ENCODE measurements around the gene CD28.

Gene CD28

DNA sequence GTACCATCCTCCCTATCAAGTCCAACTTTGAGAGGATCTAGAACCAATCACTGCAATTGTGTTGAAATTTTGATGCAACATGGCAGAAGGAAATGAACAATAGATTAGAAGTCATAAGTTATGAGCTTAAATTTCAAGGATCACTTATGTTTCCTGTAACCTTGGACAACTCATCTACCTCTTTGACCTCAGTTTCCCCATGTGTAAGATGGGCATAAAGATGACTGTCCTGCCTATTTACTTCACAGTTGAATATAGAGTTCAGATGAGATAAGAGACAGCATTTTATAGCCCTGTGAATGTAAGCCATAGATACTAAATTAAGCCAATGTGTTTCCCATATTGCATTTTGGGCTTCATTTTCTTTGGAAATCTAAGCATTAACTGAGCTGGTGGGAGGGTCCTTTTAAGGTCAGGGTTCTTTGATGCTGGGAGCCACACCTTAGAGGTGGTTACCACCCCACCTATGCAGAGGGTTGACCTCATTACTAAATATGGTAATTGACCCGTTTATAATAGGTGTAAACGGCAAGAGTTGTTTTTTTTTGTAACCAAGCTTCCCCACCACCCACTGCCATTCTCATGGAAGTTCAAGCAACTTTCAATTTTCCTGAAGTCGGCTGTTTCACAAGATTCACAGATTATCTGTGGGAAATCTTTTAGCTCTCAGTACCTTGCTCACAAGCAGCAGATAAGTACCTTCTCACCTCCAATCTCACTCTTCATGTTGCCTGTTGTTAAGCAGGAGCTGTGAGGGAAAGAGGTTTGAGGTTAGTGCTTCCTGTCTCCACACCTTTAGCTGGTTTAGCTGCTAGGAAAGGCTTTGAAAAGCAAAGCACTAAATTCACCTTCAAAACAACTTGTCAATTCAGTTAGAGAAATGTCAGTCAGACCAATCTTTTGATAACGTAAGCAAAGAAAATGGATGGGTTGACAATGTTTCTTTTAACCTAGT, 13.3 kb downstream of the CD28 start:
- 0 out of 2 replicates have a peak, but pooled peaks cover 3% of the 10 kb centered on the region for H3K9me3 ChIP-seq (ENCODE audit: low read length)
- H3K27ac ChIP-seq (ENCODE audit: low read depth, low read length, poor library complexity, severe bottlenecking), result no peak overlapping the region
- no peak overlapping the region for H3K4me2 ChIP-seq (ENCODE audit: low read length)
- H3K4me1 ChIP-seq (ENCODE audit: insufficient read depth, low read length, severe bottlenecking), result no peaks in the 10 kb centered on the region
- no peaks in the 10 kb centered on the region for H3F3A ChIP-seq (ENCODE audit: insufficient read depth, low read length)
- H3K9ac ChIP-seq (ENCODE audit: low read length), result no peak overlapping the region
- no peak overlapping the region for H3K4me3 ChIP-seq (ENCODE audit: low read depth, low read length, poor library complexity, severe bottlenecking)
- no peaks in the 10 kb centered on the region for H3K36me3 ChIP-seq (ENCODE audit: insufficient read depth, low read length)
- H3K79me2 ChIP-seq (ENCODE audit: insufficient read depth, low read length), result no peaks in the 10 kb centered on the region
- H3K27me3 ChIP-seq (ENCODE audit: insufficient read depth, low read length), result no peaks in the 10 kb centered on the region
- TF ChIP-seq EZH2 (IDR thresholded peaks at IDR 0.05; ENCODE audit: borderline replicate concordance, low read length) (no peak), CTCF (IDR thresholded peaks at IDR 0.05; ENCODE audit: low read length) (no peak)
- H2AFZ ChIP-seq (ENCODE audit: low read length), result no peak overlapping the region
- no peaks in the 10 kb centered on the region for H4K20me1 ChIP-seq (ENCODE audit: insufficient read depth, low read length)
- H3K9me2 ChIP-seq (ENCODE audit: low read depth, low read length), result no peaks in the 10 kb centered on the region

DNA sequence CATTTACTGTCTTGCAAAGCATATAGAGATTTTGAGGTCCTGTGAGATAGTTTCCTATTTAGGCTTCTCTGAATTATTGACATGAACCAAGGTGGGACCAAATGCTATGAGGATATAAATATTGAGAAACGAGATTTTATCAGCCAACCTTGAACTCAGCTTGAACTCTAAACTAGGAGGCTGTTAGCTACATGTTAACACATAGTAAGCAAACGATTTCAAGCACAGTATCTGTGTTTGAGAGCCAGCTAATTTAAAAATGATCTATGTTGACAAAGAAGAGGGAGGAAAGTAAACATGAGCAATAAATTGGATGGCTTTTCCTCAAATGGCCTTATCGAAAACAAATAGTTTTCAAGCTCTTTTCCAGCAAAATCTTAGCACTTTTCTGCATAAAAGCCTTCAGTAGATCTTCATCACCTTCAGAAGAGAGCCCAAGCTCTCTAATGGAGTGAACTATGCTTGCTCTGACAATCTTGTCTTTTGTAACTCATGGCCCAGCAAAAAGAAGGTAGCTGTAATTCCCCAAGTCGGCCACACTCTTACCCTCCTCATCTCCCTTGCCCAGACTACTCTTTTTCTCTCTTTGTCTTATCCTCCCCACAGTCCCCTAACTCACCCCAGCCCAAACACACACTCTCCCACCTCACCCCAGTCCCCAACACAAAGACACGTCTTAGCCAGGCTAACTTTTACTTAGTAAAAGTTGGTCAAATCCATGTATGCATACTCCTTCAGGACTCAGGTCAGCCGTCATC, 14.7 kb downstream of the CD28 start:
- Histone ChIP-seq H3K79me2 (ENCODE audit: insufficient read depth, low read length) (no peaks in the 10 kb centered on the region), H3K9me2 (ENCODE audit: low read depth, low read length) (no peaks in the 10 kb centered on the region), H3F3A (ENCODE audit: insufficient read depth, low read length) (no peaks in the 10 kb centered on the region), H3K9ac (ENCODE audit: low read length) (no peak overlapping the region), H3K9me3 (ENCODE audit: low read length) (0 out of 2 replicates have a peak, but pooled peaks cover 3% of the 10 kb centered on the region), H2AFZ (ENCODE audit: low read length) (no peak overlapping the region), H3K27me3 (ENCODE audit: insufficient read depth, low read length) (no peaks in the 10 kb centered on the region), H3K4me3 (ENCODE audit: low read depth, low read length, poor library complexity, severe bottlenecking) (no peak overlapping the region), H3K4me2 (ENCODE audit: low read length) (no peak overlapping the region), H3K27ac (ENCODE audit: low read depth, low read length, poor library complexity, severe bottlenecking) (no peak overlapping the region), H4K20me1 (ENCODE audit: insufficient read depth, low read length) (no peaks in the 10 kb centered on the region), H3K4me1 (ENCODE audit: insufficient read depth, low read length, severe bottlenecking) (no peaks in the 10 kb centered on the region), H3K36me3 (ENCODE audit: insufficient read depth, low read length) (no peaks in the 10 kb centered on the region)
- TF ChIP-seq CTCF (IDR thresholded peaks at IDR 0.05; ENCODE audit: low read length) (no peak), EZH2 (IDR thresholded peaks at IDR 0.05; ENCODE audit: borderline replicate concordance, low read length) (no peak)

- Histone ChIP-seq H3K9me2 (ENCODE audit: low read depth, low read length) (no peaks in the 10 kb centered on the region), H4K20me1 (ENCODE audit: insufficient read depth, low read length) (no peaks in the 10 kb centered on the region), H3K9ac (ENCODE audit: low read length) (no peak overlapping the region), H3F3A (ENCODE audit: insufficient read depth, low read length) (no peaks in the 10 kb centered on the region), H3K4me2 (ENCODE audit: low read length) (no peak overlapping the region), H3K27me3 (ENCODE audit: insufficient read depth, low read length) (no peaks in the 10 kb centered on the region), H3K27ac (ENCODE audit: low read depth, low read length, poor library complexity, severe bottlenecking) (no peak overlapping the region), H3K4me1 (ENCODE audit: insufficient read depth, low read length, severe bottlenecking) (no peaks in the 10 kb centered on the region), H2AFZ (ENCODE audit: low read length) (no peak overlapping the region), H3K36me3 (ENCODE audit: insufficient read depth, low read length) (no peaks in the 10 kb centered on the region), H3K4me3 (ENCODE audit: low read depth, low read length, poor library complexity, severe bottlenecking) (no peak overlapping the region), H3K79me2 (ENCODE audit: insufficient read depth, low read length) (no peaks in the 10 kb centered on the region), H3K9me3 (ENCODE audit: low read length) (0 out of 2 replicates have a peak, but pooled peaks cover 3% of the 10 kb centered on the region)
- TF ChIP-seq EZH2 (IDR thresholded peaks at IDR 0.05; ENCODE audit: borderline replicate concordance, low read length), result no peak
- TF ChIP-seq CTCF (IDR thresholded peaks at IDR 0.05; ENCODE audit: low read length), result no peak
Observed at GRCh38 chr2:203721781-203722300, 15.4 kb downstream of the CD28 start.
